T follicular helper cell (primary cell): ENCODE data around the gene CCDC74B.
"Not testable (repeated sequence)": the region's sequence is repeated elsewhere in the genome, so short reads cannot be mapped to it uniquely, and the experiment has no call there.

Experiments
- DNase-seq: peaks from one replicate; pipeline ENCODE4 v3.0.0-alpha.2; 2020; ENCODE audit warnings: low read depth

Gene CCDC74B

GRCh38 chr2:130166611-130167010 is 21.7 kb upstream of the CCDC74B start:
- not testable (repeated sequence) for DNase-seq

- DNase-seq, result no peak
Observed at GRCh38 chr2:130165293-130166016, 20.5 kb upstream of the CCDC74B start.

GRCh38 chr2:130162968-130163367 is 18.1 kb upstream of the CCDC74B start:
- no peak for DNase-seq

GRCh38 chr2:130162486-130162885 is 17.6 kb upstream of the CCDC74B start:
- DNase-seq, result not testable (repeated sequence)

GRCh38 chr2:130160838-130161705 is 16.2 kb upstream of the CCDC74B start:
- DNase-seq, result not testable (repeated sequence)

- no peak for DNase-seq
Observed at GRCh38 chr2:130160131-130160530, 15.2 kb upstream of the CCDC74B start.

GRCh38 chr2:130159376-130159775 is 14.5 kb upstream of the CCDC74B start:
- DNase-seq, result not testable (repeated sequence)

- no peak for DNase-seq
Observed at GRCh38 chr2:130158631-130159030, 13.7 kb upstream of the CCDC74B start.

GRCh38 chr2:130157825-130158514 is 13.1 kb upstream of the CCDC74B start:
- not testable (repeated sequence) for DNase-seq

GRCh38 chr2:130157354-130157753 is 12.4 kb upstream of the CCDC74B start:
- DNase-seq, result not testable (repeated sequence)

GRCh38 chr2:130156624-130157004 is 11.7 kb upstream of the CCDC74B start:
- no peak for DNase-seq

GRCh38 chr2:130155956-130156623 is 11.2 kb upstream of the CCDC74B start:
- not testable (repeated sequence) for DNase-seq

GRCh38 chr2:130154773-130155765 is 10.2 kb upstream of the CCDC74B start:
- no peak for DNase-seq

- DNase-seq, result not testable (repeated sequence)
Observed at GRCh38 chr2:130154423-130154770, 9.5 kb upstream of the CCDC74B start.

- not testable (repeated sequence) for DNase-seq
Observed at GRCh38 chr2:130153721-130154422, 9.0 kb upstream of the CCDC74B start.

- DNase-seq, result no peak
Observed at GRCh38 chr2:130152816-130153595, 8.1 kb upstream of the CCDC74B start.

GRCh38 chr2:130152136-130152815 is 7.4 kb upstream of the CCDC74B start:
- DNase-seq, result not testable (repeated sequence)

GRCh38 chr2:130151145-130151512 is 6.2 kb upstream of the CCDC74B start:
- not testable (repeated sequence) for DNase-seq
